ENCODE results near the gene KRT71. TPM values are rescaled to one million over a fixed set of nuclear protein-coding genes. Genes with fewer than 3 reads are reported as not detected.

The KRT71 gene
- polyA plus RNA-seq, 3 donors = not detected

DNA sequence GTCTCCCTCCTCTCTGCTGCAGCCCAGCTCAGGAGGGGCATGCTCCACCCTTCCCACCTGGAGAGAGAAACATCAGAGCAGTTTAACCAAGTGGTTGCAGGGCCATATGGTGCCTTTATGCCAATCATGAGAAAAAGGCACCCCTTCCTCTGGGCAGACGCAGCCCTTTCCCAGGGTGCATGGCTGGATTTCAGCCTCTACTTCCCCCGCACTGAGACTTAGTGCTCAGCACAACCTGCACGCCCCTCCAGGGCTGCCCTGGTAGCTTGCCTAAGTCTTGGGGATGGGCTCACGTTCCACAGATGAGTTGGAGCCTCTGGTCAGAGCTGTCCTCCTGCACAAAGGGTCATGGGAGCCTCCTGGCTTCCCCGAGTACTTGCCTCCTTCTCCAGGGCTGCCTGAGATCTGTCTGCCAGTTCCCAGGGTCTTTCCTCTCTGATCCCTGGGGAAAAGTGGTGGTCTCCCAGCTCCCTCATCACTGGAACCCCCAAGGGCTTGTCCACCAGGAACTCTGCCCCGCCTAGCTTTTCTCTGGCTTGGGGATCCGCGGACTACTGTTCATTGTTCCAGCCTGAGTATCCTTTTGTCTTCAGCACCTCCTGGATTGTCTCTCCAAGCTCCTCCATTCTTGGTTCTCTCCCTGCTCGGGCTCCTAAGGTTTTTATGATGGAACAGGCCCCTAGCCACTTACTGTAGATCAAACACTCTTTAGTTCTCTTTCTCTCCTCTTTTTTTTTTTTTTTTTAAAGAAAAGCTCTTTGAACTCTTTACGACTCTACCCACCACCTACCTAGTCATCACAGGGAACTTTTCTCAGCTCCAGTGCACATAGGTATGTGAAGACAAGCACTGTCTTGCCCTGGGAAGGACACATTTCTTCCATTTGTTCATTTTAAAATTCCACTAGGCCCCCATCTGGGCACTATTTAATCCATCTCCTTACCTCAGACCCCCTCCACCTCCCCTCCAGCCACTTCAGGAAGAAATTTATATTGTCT lies 26.8 kb upstream of the KRT71 start:
- WGBS, 3 donors = 76 to 81% (median 81%) methylated on average over 10 of the region's 10 CpGs
- no peak overlapping the region for H3K27ac ChIP-seq (ENCODE audit: low read depth, low read length)

GRCh38 chr12:52578469-52578868 lies 25.5 kb upstream of the KRT71 start:
- H3K27ac ChIP-seq (ENCODE audit: low read depth, low read length) = no peak overlapping the region
- WGBS, 3 donors = 84 to 92% (median 90%) methylated on average over 3 of the region's 3 CpGs

DNA sequence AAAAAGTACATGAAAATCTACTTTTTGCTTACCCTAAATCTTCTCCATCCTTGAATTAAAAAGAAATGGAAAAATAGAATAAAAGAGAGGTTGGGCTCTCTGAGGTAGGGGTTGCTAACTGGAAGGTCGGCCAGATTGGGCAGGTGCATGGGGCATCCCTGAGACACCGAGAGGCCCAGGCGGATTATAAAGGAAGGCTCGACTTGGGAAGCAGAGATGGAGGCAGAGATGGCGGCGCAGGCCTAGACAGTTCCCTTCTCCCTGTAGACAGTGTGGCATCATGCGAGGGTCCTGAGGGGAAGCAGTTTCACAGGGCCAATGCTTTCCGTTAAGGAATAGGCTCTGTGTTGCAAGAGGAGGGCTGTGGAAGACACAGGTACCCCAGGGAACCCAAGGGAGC lies 24.4 kb upstream of the KRT71 start:
- no peak overlapping the region for H3K27ac ChIP-seq (ENCODE audit: low read depth, low read length)
- 89 to 94% (median 91%) methylated on average over 8 of the region's 8 CpGs for WGBS, 3 donors

- 78 to 93% (median 91%) methylated on average over 3 of the region's 3 CpGs for WGBS, 3 donors
- no peak overlapping the region for H3K27ac ChIP-seq (ENCODE audit: low read depth, low read length)
These were observed 23.0 kb upstream of the KRT71 start for GRCh38 chr12:52575948-52576347.

DNA sequence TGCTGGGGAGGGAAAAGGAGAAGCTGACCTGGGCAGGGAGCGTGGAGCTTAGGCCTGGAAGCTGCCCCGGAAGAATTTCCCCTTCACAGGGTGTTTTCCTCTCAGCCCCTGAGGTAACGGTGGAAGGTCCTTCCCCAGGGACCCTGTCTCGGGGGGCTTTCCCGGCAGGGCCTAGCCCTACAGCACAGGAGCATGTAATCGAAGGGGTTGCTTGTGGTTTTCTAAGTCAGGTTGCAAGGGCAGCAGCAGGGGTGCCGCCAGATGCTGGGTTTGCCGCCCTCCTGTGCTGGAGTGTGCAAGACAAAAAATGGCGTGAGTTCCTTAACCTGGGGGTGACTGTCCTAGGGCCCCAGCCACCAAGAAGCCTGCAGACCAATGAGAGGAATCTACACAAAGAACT lies 22.3 kb upstream of the KRT71 start:
- 87 to 92% (median 89%) methylated on average over 9 of the region's 9 CpGs for WGBS, 3 donors
- H3K27ac ChIP-seq (ENCODE audit: low read depth, low read length) = no peak overlapping the region

DNA sequence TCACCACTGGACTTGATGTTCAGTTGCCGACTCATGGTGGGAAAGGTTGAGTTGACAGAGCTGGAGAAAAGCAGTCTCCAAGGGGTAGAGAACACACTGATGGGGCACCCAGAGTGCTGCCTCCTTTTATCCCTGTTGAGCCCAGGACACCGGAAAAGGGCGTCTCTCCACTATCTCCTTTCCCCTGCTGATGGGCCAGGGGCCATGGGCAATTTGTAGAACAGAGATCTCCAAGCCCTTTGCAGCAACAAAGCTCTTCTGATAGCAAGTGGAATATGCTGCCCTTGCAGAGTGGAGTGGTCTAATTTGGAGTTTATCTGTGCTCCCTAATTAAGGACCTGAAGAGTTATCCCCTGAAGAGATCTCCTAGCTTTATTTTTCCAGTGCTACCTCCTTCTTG lies 20.8 kb upstream of the KRT71 start, which contains the start of gene KRT74:
KRT74 (minus strand) TSS at position 101 of the 400 bp plus-strand sequence; CDS start at position 35, 66 bp downstream.
- WGBS, 3 donors = 80 to 91% (median 90%) methylated on average over 3 of the region's 3 CpGs
- no peak within 1 kb of the TSS for H3K27ac ChIP-seq (ENCODE audit: low read depth, low read length)

DNA sequence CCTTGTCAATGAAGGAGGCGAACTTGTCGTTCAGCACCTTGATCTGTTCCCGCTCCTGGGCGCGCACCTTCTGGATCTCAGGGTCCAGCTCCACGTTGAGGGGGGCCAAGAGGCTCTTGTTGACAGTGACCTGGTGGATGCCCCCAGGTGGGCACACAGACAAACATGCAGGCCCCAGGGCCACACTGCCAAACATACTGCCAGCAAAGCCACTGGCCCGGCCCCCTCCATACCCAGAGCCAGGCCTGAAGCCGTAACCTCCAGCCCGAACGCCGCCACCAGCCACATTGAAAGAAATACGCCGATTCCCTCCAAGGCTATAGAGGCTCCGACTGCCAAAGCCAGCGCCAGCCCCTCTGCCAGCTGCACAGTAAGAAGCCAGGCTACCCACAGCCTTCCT lies 20.4 kb upstream of the KRT71 start:
- H3K27ac ChIP-seq (ENCODE audit: low read depth, low read length) = no peak overlapping the region
- WGBS, 3 donors = 87 to 93% (median 92%) methylated on average over 15 of the region's 15 CpGs

DNA sequence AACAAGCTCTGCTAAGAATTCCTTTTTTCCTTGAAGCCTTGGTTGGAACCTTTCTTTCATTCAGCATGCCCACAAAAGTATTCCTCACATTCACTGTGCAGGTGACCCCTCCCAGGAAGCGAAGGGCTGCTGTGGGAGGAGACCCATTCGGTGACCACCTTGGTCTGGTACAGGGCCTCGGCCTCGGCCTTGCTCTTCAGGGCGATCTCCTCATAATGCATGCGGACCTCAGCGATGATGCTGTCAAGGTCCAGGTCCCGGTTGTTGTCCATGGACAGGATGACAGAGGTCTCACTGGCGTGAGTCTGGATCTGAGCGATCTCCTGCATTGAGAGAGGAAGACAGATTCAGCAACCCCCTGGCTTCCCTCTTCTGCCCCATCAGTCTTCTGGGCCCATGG lies 17.6 kb upstream of the KRT71 start:
- 90 to 96% (median 95%) methylated on average over 10 of the region's 10 CpGs for WGBS, 3 donors

DNA sequence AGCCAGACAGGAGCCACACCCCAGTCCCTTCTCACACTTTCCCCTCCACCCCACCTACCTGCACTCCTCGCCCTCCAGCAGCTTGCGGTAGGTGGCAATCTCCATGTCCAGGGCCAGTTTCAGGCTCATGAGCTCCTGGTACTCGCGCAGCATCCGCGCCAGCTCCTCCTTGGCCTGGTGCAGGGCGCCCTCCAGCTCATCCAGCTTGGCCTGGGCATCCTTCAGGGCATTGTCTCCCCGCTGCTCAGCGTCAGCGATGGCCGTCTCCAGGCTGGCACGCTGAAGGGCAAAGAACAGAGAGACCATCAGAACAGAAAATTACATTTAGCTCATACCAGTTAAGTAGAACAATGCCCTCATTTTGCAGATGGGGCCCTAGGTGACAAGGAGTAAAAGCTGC lies 15.2 kb upstream of the KRT71 start:
- WGBS, 3 donors = 83 to 95% (median 92%) methylated on average over 12 of the region's 12 CpGs
- no peak overlapping the region for H3K27ac ChIP-seq (ENCODE audit: low read depth, low read length)

More for the DNA sequence above, 17.6 kb upstream of the KRT71 start:
- no peak overlapping the region for H3K27ac ChIP-seq (ENCODE audit: low read depth, low read length)

DNA sequence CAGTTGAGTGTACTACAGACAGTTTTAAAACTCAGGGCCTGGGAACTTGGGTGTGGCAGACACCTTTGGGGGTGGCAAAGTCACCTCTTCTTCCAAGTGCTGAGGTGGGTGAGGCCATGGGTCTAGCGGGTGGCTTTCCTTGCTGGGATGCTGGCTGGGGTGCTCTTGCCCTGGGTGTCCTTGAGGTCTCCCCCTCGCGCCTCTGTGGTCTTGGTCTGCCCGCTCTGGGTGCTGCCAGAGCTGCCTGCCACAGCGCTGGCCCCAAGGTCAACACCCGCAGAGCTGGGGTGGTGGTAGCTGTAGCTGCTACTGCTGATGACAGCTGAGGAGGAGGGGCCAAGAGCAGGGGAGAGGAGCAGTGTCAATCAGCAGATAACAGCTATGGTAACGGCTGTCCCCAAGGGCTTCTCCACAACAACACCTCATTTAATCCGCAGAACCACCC lies 13.9 kb upstream of the KRT71 start:
- WGBS, 3 donors = 43 to 78% (median 75%) methylated on average over 8 of the region's 8 CpGs
- no peak overlapping the region for H3K27ac ChIP-seq (ENCODE audit: low read depth, low read length)

- no peak overlapping the region for H3K27ac ChIP-seq (ENCODE audit: low read depth, low read length)
- 59 to 71% (median 70%) methylated on average over 1 of the region's 1 CpG for whole genome bisulfite sequencing, 3 donors
These were observed 11.6 kb upstream of the KRT71 start for GRCh38 chr12:52564582-52564981.

- H3K27ac ChIP-seq (ENCODE audit: low read depth, low read length) = no peak overlapping the region
- WGBS, 3 donors = 62 to 63% (median 63%) methylated on average over 3 of the region's 3 CpGs
These were observed 9.0 kb upstream of the KRT71 start for GRCh38 chr12:52561880-52562449.

- WGBS, 3 donors = 82 to 84% (median 84%) methylated on average over 4 of the region's 4 CpGs
- H3K27ac ChIP-seq (ENCODE audit: low read depth, low read length) = no peak overlapping the region
These were observed 7.0 kb upstream of the KRT71 start for GRCh38 chr12:52559979-52560378.

GRCh38 chr12:52558781-52559445 lies 6.0 kb upstream of the KRT71 start:
- 66 to 78% (median 68%) methylated on average over 8 of the region's 8 CpGs for WGBS, 3 donors
- H3K27ac ChIP-seq (ENCODE audit: low read depth, low read length) = no peak overlapping the region

- 45 to 63% (median 60%) methylated on average over 2 of the region's 2 CpGs for WGBS, 3 donors
These were observed 4.5 kb upstream of the KRT71 start for GRCh38 chr12:52557476-52557875.

GRCh38 chr12:52555577-52555976 lies 2.6 kb upstream of the KRT71 start:
- 62 to 84% (median 74%) methylated on average over 6 of the region's 6 CpGs for WGBS, 3 donors

More at GRCh38 chr12:52557476-52557875, 4.5 kb upstream of the KRT71 start:
- no peak overlapping the region for H3K27ac ChIP-seq (ENCODE audit: low read depth, low read length)

GRCh38 chr12:52552055-52552454 lies 890 bp downstream of the KRT71 start:
- 59 to 77% (median 74%) methylated on average over 5 of the region's 5 CpGs for WGBS, 3 donors
- H3K27ac ChIP-seq (ENCODE audit: low read depth, low read length) = no peak overlapping the region

More at GRCh38 chr12:52555577-52555976, 2.6 kb upstream of the KRT71 start:
- H3K27ac ChIP-seq (ENCODE audit: low read depth, low read length) = no peak overlapping the region

GRCh38 chr12:52551216-52551865 lies 1.6 kb downstream of the KRT71 start:
- WGBS, 3 donors = 36 to 58% (median 49%) methylated on average over 6 of the region's 6 CpGs
- no peak overlapping the region for H3K27ac ChIP-seq (ENCODE audit: low read depth, low read length)

Measured in adipose tissue (tissue), 3 donors.